GM18519 (cell line): Measurements from ENCODE around the gene NCCRP1.

Experiments used
- ATAC-seq: cut with Tn5 transposase; IDR thresholded peaks from one replicate; pipeline ENCODE4 v1.9.1; 2021; ENCODE audit warnings: mild to moderate bottlenecking, moderate library complexity; ENCODE audit not compliant: unreplicated experiment, low FRiP score

NCCRP1 gene

GRCh38 chr19:39163621-39164020, 33.1 kb upstream of the NCCRP1 start:
- no peak for ATAC-seq

- ATAC-seq = no peak
Observed at GRCh38 chr19:39164289-39164688, 32.5 kb upstream of the NCCRP1 start.

GRCh38 chr19:39165857-39166256, 30.9 kb upstream of the NCCRP1 start:
- no peak for ATAC-seq

GRCh38 chr19:39166571-39167391, 30.0 kb upstream of the NCCRP1 start:
- no peak for ATAC-seq

GRCh38 chr19:39167461-39168257, 29.1 kb upstream of the NCCRP1 start:
- no peak for ATAC-seq

- ATAC-seq = no peak
Observed at GRCh38 chr19:39168258-39169142, 28.3 kb upstream of the NCCRP1 start.

- ATAC-seq = no peak
Observed at GRCh38 chr19:39169143-39169810, 27.5 kb upstream of the NCCRP1 start.

GRCh38 chr19:39170386-39171231, 26.2 kb upstream of the NCCRP1 start:
- no peak for ATAC-seq

- no peak for ATAC-seq
Observed at GRCh38 chr19:39171479-39172465, 25.0 kb upstream of the NCCRP1 start.

- ATAC-seq = no peak
Observed at GRCh38 chr19:39172700-39173501, 23.9 kb upstream of the NCCRP1 start.

GRCh38 chr19:39173502-39173991, 23.2 kb upstream of the NCCRP1 start:
- no peak for ATAC-seq

- ATAC-seq = no peak
Observed at GRCh38 chr19:39174142-39174541, 22.6 kb upstream of the NCCRP1 start.

- ATAC-seq = no peak
Observed at GRCh38 chr19:39174558-39175544, 21.9 kb upstream of the NCCRP1 start.

GRCh38 chr19:39175564-39175963, 21.2 kb upstream of the NCCRP1 start:
- ATAC-seq = no peak

GRCh38 chr19:39177110-39177699, 19.6 kb upstream of the NCCRP1 start:
- no peak for ATAC-seq

GRCh38 chr19:39177736-39178135, 19.0 kb upstream of the NCCRP1 start:
- ATAC-seq = no peak
